Measurements from ENCODE around the gene ALDH4A1.

GRCh38 chr1:18937539-18937938, 35.2 kb upstream of the ALDH4A1 start:
- TF ChIP-seq CTCF (IDR thresholded peaks at IDR 0.05) = no peak
- no peak for TF ChIP-seq EP300 (IDR thresholded peaks at IDR 0.05)

Measured in ovary (tissue), 3 donors.